Esophagus muscularis mucosa (tissue), 4 donors: Measurements from ENCODE around the gene ISG20L2.

ENCODE experiments used
- EP300 ChIP-seq: sonication (generic); formaldehyde crosslinking; IDR thresholded peaks from one replicate; pipeline ENCODE4 v1.6.1; 2017; ENCODE audit warnings: antibody characterized with exemption
- POLR2A ChIP-seq: fragments of 450-650 bp; IDR thresholded peaks from one replicate; pipeline ENCODE4 v1.6.1; 2017; ENCODE audit warnings: antibody characterized with exemption, moderate library complexity, mild to moderate bottlenecking, low read depth
- POLR2AphosphoS5 ChIP-seq, 2 donors: sonication (generic); formaldehyde crosslinking; IDR thresholded peaks; one replicate each; pipeline ENCODE4 v1.6.1; 2017; ENCODE audit warnings: antibody characterized with exemption in 2 of 2
- TF ChIP-seq, protein P1 (sequence below), 3 experiments: fragments of 200-600 bp in 2 of 3; fragments of 450-650 bp in 1 of 3; sonication (generic) in 2 of 3; IDR thresholded peaks; one replicate each; pipeline ENCODE4 v1.5.1; 2017 to 2019; ENCODE audit warnings: antibody characterized with exemption in 3 of 3, mild to moderate bottlenecking in 2 of 3, moderate library complexity in 1 of 3

DNA sequence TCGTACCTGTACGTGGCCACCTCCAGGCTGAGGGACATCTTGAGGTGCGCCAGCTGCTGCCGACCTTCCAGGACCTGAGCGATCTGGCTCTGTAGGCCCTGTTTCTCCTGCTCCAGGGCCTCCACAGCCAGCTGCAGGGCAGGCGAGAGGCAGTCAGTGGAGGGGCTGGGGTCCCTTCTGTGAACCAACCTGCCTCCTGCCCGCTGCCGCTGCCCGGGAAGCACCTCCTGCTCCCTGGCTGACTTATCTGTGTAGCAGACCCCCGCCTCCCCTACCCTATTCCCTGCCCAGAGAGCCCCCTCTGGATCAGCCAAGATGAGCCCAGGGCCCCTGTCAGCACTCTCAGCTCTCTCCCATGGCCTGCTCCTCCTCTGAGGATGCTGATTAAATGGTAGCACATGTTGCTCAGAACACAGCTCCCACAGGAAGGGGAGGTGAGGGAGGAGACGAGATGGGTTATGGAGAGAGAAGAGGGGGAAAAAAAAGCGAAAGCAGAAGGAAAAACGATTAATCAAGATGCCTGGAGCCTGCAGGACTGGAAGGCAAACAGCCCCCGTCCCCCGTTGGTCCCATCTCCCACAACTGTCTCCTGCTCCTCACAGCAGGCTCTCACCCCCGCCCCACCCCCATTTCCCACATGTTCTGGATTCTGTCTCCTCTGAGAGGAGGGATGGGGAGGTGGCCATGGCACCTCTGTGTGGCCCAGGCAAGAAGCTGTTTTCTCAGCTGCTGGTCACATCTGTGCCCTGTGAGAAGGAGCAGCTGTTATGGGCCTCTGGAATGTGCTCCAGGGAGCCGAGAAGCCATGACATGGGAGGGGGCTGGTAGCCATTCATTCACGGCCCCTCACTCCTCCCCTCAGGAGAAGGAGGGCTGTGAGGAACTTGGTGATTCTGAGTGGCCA is 53.1 kb downstream of the ISG20L2 start:
- TF ChIP-seq POLR2A (no peak), EP300 (no peak), POLR2AphosphoS5 (IDR thresholded peaks at IDR 0.05) (no peak)
- TF ChIP-seq, protein P1, sequence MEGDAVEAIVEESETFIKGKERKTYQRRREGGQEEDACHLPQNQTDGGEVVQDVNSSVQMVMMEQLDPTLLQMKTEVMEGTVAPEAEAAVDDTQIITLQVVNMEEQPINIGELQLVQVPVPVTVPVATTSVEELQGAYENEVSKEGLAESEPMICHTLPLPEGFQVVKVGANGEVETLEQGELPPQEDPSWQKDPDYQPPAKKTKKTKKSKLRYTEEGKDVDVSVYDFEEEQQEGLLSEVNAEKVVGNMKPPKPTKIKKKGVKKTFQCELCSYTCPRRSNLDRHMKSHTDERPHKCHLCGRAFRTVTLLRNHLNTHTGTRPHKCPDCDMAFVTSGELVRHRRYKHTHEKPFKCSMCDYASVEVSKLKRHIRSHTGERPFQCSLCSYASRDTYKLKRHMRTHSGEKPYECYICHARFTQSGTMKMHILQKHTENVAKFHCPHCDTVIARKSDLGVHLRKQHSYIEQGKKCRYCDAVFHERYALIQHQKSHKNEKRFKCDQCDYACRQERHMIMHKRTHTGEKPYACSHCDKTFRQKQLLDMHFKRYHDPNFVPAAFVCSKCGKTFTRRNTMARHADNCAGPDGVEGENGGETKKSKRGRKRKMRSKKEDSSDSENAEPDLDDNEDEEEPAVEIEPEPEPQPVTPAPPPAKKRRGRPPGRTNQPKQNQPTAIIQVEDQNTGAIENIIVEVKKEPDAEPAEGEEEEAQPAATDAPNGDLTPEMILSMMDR (IDR thresholded peaks at IDR 0.05), result no peak
